ENCODE data around the gene UXS1. TPM values are rescaled to one million over a fixed set of nuclear protein-coding genes. Genes with fewer than 3 reads are reported as not detected.

Gene UXS1
- total RNA-seq, 2 experiments from 2014 or later = 47.4 to 47.8 TPM

GRCh38 chr2:106192752-106193689 is 1.1 kb downstream of the UXS1 start:
- ATAC-seq = peak; percentile 59
- CTCF ChIA-PET = interaction anchor here (0.9 to 1.4 kb wide), 10 partner anchors 9 to 616 kb away, joined by 3 to 7 read pairs (median 4); no protein-coding TSS in a partner anchor
- TF ChIP-seq CTCF (IDR thresholded peaks at IDR 0.05) = no peak
- H3K36me3 Mint-ChIP-seq (ENCODE audit: low read depth) = peaks cover 33% of the 10 kb centered on the region
- intact Hi-C loops (cut with micrococcal nuclease) = loop anchor here (2.0 to 5.0 kb wide), 2 partner anchors 32 to 91 kb away; no protein-coding TSS in a partner anchor
- peak overlapping the region; percentile 78 for H3K27ac Mint-ChIP-seq
- H3K27me3 Mint-ChIP-seq = no peaks in the 10 kb centered on the region
- POLR2A ChIA-PET = interaction anchor here (0.6 to 2.5 kb wide), 16 partner anchors 9 to 597 kb away, joined by 3 to 25 read pairs (median 3); no protein-coding TSS in a partner anchor
- H3K9me3 Mint-ChIP-seq = no peaks in the 10 kb centered on the region
- peak; percentile 79 for DNase-seq
- peaks cover 53% of the 10 kb centered on the region for H3K4me1 Mint-ChIP-seq (ENCODE audit: low read depth)
- H3K4me3 Mint-ChIP-seq = peak overlapping the region; percentile 85

GRCh38 chr2:106191511-106192016 is 2.5 kb downstream of the UXS1 start:
- intact Hi-C loops (cut with micrococcal nuclease) = loop anchor here (2.0 to 5.0 kb wide), 2 partner anchors 31 to 89 kb away; no protein-coding TSS in a partner anchor
- Mint-ChIP-seq H3K4me1 (ENCODE audit: low read depth) (peaks cover 62% of the 10 kb centered on the region), H3K27me3 (no peaks in the 10 kb centered on the region), H3K36me3 (ENCODE audit: low read depth) (peaks cover 36% of the 10 kb centered on the region), H3K27ac (peak overlapping the region; percentile 0), H3K9me3 (no peaks in the 10 kb centered on the region), H3K4me3 (peak overlapping the region; percentile 85)
- ATAC-seq (no peak), DNase-seq (no peak)
- CTCF ChIA-PET = interaction anchor here (0.6 kb wide), 1 partner anchor 15 kb away, joined by 3 read pairs; no protein-coding TSS in a partner anchor
- POLR2A ChIA-PET = interaction anchor here (0.6 to 2.3 kb wide), 2 partner anchors 22 to 26 kb away, joined by 3 to 12 read pairs; no protein-coding TSS in a partner anchor
- no peak for TF ChIP-seq CTCF (IDR thresholded peaks at IDR 0.05)

GRCh38 chr2:106189764-106190468 is 4.2 kb downstream of the UXS1 start:
- TF ChIP-seq CTCF (IDR thresholded peaks at IDR 0.05) = no peak
- intact Hi-C loops (cut with micrococcal nuclease) = loop anchor here (5.0 kb wide), 1 partner anchor 88 kb away; no protein-coding TSS in a partner anchor
- POLR2A ChIA-PET = interaction anchor here (0.9 to 1.4 kb wide), 2 partner anchors 25 to 37 kb away, joined by 3 read pairs; no protein-coding TSS in a partner anchor
- ATAC-seq (no peak), DNase-seq (no peak)
- H3K27me3 Mint-ChIP-seq = no peaks in the 10 kb centered on the region
- H3K27ac Mint-ChIP-seq = peak overlapping the region; percentile 67
- peaks cover 48% of the 10 kb centered on the region for H3K36me3 Mint-ChIP-seq (ENCODE audit: low read depth)
- H3K9me3 Mint-ChIP-seq = no peaks in the 10 kb centered on the region
- CTCF ChIA-PET = interaction anchor here (0.6 kb wide), 1 partner anchor 24 kb away, joined by 3 read pairs; no protein-coding TSS in a partner anchor
- peaks cover 67% of the 10 kb centered on the region for H3K4me1 Mint-ChIP-seq (ENCODE audit: low read depth)
- H3K4me3 Mint-ChIP-seq = no peak overlapping the region

- intact Hi-C loops (cut with micrococcal nuclease) = no loop called here
- Mint-ChIP-seq H3K4me1 (ENCODE audit: low read depth) (peaks cover 72% of the 10 kb centered on the region), H3K27me3 (no peaks in the 10 kb centered on the region), H3K4me3 (no peak overlapping the region), H3K36me3 (ENCODE audit: low read depth) (peaks cover 49% of the 10 kb centered on the region), H3K27ac (peak overlapping the region; percentile 62), H3K9me3 (no peaks in the 10 kb centered on the region)
- TF ChIP-seq CTCF (IDR thresholded peaks at IDR 0.05) = no peak
- ChIA-PET CTCF (interaction anchor here (0.6 kb wide), 1 partner anchor 23 kb away, joined by 3 read pairs; no protein-coding TSS in a partner anchor), POLR2A (interaction anchor here (1.4 kb wide), 1 partner anchor 25 kb away, joined by 3 read pairs; no protein-coding TSS in a partner anchor)
- ATAC-seq (no peak), DNase-seq (no peak)
These were observed 4.8 kb downstream of the UXS1 start for GRCh38 chr2:106189325-106189724.
